NCI-H187 (cell line): Measurements from ENCODE around the gene DEFB113.

Source experiments
- DNase-seq, 2 experiments: peaks; one replicate each; lab custom pipeline; 2025; lab: John Stamatoyannopoulos, UW

DEFB113 gene

GRCh38 chr6:49935387-49935786 lies 34.0 kb downstream of the DEFB113 start:
- DNase-seq, result no peak

DNA sequence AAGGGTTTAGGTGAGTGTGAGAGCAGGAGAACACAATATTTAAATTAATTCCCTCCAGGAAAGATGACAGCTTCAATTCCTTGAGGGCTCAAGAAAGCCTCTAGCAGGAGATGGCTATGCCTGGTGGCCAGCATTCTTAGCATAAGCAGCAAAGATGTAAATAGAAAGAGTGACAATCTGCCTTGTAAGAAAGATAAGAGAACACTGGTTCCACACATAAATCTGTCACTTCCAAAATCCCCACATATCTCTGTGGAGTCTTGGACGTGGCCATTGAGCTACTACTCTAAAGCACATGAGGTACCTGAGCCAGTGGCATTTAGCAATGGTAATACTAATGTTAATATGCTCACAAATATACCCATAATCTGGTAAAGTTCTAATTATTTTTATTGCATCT lies 34.7 kb downstream of the DEFB113 start:
- no peak for DNase-seq

- no peak for DNase-seq
Observed at GRCh38 chr6:49933526-49933925, 35.9 kb downstream of the DEFB113 start.

GRCh38 chr6:49929340-49929739 lies 40.1 kb downstream of the DEFB113 start:
- no peak for DNase-seq

DNA sequence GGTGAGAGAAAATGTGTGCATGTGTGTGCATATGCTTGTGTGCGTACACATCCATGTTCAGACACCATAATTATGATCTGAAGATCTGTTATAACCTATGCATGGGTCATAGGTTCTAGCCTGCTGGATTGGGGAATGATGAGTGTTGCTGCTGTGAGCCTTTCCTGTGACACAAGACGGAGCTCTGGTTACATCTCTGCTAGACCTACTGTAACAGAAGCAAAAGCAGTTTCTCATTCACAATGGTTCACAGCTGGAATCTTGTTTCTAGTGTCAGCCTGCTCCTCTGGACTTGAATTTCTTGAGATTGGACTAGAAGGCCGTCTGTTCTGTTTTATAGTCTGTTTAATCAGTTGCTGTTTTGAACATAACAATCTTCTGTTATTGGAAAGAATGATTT lies 45.6 kb downstream of the DEFB113 start:
- DNase-seq, result no peak

DNA sequence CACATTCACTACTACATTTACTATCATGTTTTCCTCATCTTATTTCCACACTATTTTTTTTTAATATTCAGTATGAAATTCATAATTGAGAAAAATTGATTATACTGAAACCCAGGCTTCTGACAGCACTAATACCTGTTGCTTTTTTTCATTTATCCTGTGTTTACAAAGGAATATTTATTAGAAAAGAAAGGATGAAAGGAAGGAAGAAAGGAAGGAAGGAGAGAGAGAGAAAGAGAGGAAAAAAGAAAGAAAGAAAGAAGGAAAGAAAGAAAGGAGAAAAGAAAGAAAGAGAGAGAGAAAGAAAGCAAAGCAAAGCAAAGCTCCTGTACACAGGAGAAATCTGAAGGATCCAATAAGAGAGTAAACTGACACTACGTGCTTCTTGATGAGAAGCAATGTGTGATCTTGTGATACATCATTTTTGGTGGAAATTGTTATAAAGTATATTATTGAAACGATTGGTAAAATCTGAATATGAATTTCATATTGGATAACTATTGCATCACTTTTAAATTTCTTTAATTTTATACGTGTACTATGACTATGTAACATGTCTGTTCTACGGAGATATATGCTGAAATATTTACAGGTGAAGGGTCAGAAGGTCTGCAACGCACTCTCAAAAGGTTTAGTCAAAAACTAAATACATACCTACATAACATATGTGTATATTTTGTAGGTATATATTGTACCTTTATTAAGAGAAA lies 49.3 kb downstream of the DEFB113 start:
- DNase-seq, result no peak

- DNase-seq, result no peak
Observed at GRCh38 chr6:49919261-49919660, 50.2 kb downstream of the DEFB113 start.

GRCh38 chr6:49918787-49919186 lies 50.6 kb downstream of the DEFB113 start:
- no peak for DNase-seq
